Caki2 (cell line): ENCODE measurements around the gene GDPD5. TPM values are rescaled to one million over a fixed set of nuclear protein-coding genes. Genes with fewer than 3 reads are reported as not detected.

Experiments
- DNase-seq: peaks from one replicate; pipeline ENCODE4 v3.0.0-alpha.2; 2015; ENCODE audit warnings: low read depth
- in situ Hi-C: cut with HindIII; loops from 2 replicates; pipeline ENCODE4 v1.10.0; 2016; ENCODE audit warnings: low sequenced_read_pairs, low pct_unique_long_range_greater_than_20kb, mixed read lengths
- total RNA-seq: library from RNA; depleted of rRNA; stranded (reverse); fragments of >200 nt; shearing (Covaris generic); gene quantifications from 2 replicates; pipeline ENCODE4 v1.2.3, GENCODE V29; 2014; ENCODE audit warnings: low replicate concordance

Gene GDPD5
- total RNA-seq, 1 experiment from 2014 or later, result 1.6 TPM

DNA sequence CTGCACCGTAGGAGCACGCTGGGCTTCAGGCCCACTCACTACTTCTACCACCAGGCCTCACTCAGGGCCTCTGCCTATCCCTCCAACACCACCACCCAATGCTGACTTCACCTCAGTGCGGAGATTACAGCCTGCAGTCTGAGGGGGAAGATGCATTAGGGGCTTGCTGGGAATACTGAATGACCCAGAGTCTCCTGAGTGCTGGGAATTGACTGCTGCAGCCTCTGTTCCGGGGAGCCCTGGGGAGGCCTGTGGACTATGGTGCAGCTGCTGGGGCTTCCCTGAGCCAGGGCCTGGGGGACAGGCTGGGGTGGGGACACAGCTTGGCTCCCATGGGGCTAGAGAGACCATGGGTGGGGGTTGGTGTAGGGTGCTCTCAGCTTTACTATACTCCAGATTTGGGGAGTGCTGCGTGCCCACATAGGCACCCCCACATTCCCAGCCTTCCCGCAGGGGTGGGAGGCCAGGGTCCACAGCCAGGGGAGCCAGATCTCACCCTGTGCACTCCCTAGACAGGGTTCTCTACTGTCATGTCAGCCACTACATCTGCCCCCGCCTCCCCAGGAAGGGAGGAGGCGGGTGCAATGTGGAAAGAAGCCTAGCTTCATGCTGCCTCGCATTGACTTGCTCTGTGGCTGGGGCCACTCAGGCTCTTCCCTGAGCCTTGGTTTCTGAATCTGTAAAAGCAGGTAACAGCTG lies 44.4 kb downstream of the GDPD5 start:
- DNase-seq, result no peak
- in situ Hi-C loops, result no loop called here

DNA sequence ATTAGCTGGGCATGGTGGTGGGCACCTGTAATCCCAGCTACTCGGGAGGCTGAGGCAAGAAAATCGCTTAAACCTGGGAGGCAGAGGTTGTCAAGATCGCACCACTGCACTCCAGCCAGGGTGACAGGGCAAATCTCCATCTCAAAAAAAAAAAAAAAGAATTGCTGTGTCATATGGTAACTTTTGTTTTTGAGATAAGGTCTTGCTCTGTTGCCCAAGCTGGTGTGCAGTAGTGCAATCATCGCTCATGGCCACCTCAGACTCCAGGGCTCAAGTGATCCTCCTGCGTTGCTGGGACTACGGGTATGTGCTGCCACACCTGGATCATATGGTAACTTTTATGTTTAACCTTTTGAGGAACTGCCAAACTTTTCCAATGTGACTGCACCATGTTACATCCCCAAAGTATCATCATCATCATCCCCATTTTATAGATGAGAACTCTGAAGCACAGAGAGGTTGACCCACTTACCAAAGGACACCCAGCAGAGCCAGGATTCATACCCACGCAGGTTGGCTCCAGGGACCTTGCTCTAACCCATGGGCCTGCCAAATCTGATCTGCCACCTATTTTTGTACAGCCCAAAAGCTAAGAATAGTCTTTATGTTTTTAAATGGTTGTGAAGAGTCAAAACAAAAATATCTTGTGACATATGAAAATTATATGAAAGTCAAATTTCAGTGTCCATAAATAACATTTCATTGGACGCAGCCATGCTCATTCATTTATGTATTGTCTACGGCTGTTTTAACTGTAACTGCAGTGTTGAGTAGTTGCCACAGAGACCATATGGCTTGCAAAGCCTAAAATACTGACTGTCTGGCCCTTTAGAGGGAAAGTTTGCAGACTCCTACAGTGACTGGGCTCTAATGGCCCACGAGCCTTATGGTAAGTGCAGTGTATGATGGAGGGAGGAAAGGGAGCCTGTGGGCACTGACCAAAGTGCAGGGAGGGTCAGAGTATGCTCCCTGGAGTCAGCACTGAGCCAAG lies 45.3 kb downstream of the GDPD5 start:
- in situ Hi-C loops, result no loop called here
- DNase-seq, result peak; percentile 36

- in situ Hi-C loops, result no loop called here
- no peak for DNase-seq
These were observed 46.1 kb downstream of the GDPD5 start for GRCh38 chr11:75479597-75480145.

DNA sequence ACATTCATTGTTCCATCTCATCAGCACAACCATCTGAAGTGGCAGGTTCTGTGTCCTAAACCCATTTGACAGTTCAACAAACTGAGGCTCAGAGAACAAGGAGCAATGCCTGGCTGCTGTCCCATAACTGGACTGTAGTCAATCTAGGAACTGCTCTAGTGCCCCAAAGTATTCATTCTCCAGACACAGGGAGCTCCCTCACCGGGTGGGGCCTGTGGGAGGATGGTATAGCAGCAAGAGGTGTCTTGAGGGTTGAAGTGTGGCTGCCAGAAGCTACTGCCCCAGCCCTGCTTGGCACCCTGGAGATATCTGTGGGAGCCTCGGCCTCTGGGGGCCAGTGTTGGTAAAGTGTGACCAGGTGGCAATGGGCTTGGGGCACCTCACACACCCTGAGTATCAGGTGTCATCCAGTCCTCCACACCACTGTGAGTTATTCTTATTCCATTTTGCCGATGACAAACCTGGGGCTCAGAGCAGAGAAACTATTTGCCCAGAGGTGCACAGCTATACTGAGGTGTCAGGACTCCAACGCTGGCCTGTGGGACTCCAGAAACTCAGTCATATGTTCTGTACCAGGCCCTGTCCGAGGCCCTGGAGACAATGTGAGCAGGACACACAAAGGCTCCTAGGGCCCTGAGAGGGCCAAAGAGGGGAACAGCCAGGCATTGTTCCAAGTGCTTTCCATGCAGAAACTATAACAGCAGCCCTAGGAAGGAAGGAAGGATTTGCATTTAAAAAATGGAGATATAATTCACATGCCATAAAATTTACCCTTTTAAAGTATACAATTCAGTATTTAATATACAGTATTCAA lies 46.8 kb downstream of the GDPD5 start:
- in situ Hi-C loops, result no loop called here

GRCh38 chr11:75477614-75477935 lies 48.2 kb downstream of the GDPD5 start:
- no peak for DNase-seq
- in situ Hi-C loops, result no loop called here

More for the DNA sequence above, 46.8 kb downstream of the GDPD5 start:
- no peak for DNase-seq

DNA sequence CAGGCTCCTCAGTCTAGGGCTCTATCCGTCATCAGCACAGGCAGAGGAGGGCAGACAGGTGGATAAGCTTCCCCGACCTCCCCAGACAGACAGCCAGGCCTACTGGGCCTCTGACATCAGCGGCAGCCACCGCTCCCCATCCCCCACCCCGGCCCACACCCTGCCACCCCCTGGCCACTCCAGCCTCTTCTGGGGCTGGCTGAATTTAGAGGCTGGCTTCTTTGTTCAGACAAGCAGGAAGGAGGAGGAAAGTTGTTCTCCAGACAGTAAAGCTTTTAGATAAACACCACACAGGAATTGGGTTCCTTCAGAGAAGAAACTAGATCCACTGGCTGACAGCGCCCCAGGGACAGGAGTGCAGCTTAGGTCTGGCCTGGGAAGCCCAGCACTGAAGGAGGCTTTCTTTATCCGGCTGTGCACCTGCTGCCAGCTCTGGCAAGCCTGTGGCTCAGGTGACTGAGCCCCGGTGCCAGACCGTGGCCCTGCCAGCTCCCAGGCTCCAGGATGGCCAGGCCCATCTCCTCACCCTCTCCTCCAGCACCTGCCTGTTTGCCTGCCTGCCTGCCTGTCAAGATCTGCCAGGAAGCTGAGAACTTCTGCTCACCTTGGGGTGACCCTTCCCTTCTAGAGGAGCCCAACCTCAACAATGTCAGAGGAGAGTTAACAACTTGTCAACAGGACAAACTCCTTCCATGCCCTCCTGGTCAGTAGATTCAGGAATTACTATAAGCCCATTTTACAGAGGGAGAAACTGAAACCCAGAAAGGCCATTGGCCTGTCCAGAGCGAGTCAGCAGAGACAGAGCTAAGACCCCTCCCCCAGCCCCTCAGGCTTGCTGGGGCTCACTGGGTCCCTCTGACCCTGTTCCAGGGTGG lies 48.8 kb downstream of the GDPD5 start:
- in situ Hi-C loops, result no loop called here
- DNase-seq, result no peak

DNA sequence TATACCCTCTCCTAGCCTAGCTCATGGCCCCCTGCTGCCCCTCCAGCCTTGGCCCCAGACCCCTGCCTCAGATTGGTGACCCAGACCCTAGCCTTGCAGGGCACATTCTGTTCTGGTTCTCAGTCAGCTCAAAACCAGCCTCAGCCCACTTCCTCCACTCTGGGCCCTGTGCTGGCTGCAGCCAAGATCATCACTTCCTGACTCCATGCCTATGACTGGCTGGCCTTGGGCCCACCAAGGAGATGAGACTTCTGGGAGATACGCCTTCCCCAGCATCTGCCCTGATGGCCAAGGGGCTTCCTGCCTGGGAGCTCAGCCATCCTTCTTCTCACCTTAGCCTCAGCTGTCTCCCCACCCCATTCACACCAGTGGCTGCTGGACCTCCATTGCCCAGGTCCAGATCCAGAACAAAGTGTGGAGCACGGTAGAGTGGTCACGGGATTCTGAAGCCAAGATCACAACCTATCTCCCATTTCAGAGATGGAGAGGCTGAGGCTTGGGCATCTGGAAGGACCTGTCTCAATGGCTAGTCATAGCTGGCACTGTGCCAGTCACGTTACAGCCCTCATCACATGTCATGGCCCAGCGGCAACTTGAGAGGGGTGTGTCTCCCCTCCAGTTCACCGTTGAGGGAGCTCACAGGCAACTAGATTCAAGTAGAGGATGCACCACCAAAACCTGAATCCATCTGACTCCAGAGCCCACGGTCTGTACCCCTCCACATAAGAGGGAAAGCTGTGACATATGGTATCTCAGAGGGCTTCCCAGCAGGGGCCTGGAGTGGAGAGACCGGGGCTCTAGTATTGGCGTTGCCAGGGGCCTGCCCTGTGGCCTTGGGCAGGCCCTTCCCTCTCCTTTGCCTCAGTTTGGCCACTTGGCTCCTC lies 49.7 kb downstream of the GDPD5 start:
- in situ Hi-C loops, result no loop called here

DNA sequence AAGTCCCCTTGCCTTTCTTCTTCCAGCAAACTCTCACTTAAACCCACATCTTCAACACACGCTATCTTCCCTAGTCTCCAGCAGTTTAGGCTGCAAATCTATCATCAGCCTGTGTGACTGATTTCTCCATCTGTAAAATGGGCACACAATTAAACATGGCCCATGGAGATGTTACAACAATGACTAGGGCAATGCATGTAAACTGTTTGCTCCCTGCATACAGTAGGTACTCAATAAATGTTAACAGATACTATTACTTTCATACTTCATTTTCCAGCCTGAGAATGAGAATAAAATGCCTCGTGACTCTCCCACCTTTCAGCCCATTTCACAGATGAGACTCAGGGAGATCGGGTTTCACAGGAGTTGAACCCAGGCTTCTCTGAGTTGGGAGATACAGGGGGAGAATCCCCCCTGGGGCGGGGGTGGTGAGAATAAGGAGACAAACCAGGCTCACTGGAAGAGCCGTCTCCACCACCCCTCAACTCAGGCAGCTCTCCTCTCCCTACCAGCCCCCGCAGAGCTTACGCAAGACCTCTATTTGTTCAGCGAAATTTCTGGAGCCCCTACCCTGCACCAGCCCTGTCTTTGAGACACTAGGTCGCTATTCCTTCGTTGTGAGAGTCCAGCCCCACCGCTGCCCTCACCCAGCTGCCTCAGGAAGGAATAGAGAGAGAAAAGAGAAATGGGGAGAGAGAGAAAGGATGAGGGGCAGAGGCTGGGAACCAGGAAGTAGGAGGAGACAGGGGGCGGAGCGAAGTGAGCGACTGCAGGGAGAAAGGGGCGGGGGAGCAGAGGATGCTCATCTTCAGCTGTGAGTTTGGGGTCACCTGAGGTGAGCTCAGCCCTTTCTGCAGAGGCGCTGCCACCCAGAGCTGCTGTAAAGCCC lies 50.6 kb downstream of the GDPD5 start:
- no peak for DNase-seq
- in situ Hi-C loops, result no loop called here

More for the DNA sequence above, 49.7 kb downstream of the GDPD5 start:
- DNase-seq, result peak; percentile 8

DNA sequence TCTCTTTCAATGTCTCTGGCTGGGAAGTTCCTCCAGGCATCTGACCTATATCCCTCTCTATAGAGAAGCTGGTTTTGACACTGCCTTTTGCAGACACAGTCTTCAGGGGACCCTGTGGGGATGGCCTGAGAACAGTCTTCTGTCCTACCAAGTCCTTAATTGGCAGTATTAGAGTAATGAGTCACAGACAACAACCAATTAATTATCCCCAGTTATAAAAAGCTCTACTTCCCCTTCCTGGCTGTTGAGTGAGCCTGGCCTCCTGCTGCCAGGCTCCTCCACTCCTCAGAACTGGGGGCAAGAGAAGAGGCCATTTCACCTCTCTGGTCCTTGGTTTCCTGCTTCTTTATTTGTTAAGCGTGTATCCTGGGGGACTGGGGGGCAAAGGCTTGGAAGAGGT lies 51.5 kb downstream of the GDPD5 start:
- in situ Hi-C loops, result no loop called here
- no peak for DNase-seq

GRCh38 chr11:75473684-75474083 lies 52.1 kb downstream of the GDPD5 start:
- DNase-seq, result no peak
- in situ Hi-C loops, result no loop called here

DNA sequence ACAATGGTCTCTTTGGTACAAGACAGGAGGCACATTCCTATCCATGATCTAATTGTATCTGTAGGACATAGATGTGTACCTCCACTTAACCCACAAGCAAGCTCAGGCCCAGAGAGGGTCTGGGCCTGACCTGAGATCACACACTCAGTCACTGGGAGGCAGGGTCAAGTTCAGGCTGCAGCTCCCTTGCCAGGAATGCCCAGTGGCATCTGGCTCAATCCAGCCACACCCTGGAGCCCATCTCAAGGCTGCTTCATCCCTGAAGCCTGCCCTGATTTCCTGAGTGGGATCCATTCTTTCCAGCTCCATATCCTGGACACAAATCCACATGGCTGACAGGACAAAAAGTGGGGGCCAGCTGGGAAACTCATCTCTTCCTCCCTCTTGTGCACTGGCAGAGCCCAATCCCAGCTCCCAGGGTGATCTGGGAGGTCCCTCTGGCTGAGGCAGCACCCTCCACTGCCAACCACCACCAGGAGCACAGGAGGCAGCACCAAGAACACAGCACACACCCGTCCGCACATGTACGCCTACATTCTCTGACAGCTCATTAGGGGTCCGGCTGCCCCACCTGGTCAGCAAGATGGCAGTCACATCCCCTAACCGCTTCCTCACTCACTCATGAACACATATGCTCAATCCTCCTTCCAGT lies 53.5 kb downstream of the GDPD5 start:
- no peak for DNase-seq
- in situ Hi-C loops, result no loop called here

GRCh38 chr11:75471176-75471973 lies 54.4 kb downstream of the GDPD5 start:
- peak; percentile 29 for DNase-seq
- in situ Hi-C loops, result no loop called here

GRCh38 chr11:75470476-75471080 lies 55.2 kb downstream of the GDPD5 start:
- DNase-seq, result no peak
- in situ Hi-C loops, result no loop called here

- in situ Hi-C loops, result no loop called here
These were observed 55.8 kb downstream of the GDPD5 start for GRCh38 chr11:75469785-75470405.

More at GRCh38 chr11:75469785-75470405, 55.8 kb downstream of the GDPD5 start:
- DNase-seq, result no peak
